ENCODE measurements around the gene CDK17.

Gene CDK17

DNA sequence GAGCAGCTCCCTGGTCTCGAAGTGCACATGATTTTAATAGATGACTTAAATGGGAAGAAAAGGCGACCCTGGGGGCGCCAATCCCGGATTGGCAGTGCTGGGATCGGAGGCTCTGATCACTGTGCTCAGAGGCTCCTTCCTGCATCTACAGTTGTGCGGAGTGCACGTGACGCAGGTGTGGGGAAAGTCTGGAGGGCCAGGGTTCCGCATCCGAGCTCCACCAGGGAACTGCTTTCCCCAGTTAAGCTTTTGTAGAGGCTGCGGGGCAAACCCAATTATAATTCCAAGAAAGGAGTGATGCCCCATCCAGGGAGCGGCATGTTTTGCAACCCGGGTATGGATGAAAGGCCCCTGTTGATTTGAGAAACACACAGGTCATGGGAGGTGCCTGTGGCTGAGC, 169.6 kb downstream of the CDK17 start:
- TF ChIP-seq, protein P1, sequence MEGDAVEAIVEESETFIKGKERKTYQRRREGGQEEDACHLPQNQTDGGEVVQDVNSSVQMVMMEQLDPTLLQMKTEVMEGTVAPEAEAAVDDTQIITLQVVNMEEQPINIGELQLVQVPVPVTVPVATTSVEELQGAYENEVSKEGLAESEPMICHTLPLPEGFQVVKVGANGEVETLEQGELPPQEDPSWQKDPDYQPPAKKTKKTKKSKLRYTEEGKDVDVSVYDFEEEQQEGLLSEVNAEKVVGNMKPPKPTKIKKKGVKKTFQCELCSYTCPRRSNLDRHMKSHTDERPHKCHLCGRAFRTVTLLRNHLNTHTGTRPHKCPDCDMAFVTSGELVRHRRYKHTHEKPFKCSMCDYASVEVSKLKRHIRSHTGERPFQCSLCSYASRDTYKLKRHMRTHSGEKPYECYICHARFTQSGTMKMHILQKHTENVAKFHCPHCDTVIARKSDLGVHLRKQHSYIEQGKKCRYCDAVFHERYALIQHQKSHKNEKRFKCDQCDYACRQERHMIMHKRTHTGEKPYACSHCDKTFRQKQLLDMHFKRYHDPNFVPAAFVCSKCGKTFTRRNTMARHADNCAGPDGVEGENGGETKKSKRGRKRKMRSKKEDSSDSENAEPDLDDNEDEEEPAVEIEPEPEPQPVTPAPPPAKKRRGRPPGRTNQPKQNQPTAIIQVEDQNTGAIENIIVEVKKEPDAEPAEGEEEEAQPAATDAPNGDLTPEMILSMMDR (IDR thresholded peaks at IDR 0.05; ENCODE audit: insufficient read depth, low read depth, low read length, missing control alignments) = no peak
- DNase-seq (ENCODE audit: low read depth) = no peak
- no peak overlapping the region for H3K4me3 ChIP-seq (ENCODE audit: low read depth, low read length)

DNA sequence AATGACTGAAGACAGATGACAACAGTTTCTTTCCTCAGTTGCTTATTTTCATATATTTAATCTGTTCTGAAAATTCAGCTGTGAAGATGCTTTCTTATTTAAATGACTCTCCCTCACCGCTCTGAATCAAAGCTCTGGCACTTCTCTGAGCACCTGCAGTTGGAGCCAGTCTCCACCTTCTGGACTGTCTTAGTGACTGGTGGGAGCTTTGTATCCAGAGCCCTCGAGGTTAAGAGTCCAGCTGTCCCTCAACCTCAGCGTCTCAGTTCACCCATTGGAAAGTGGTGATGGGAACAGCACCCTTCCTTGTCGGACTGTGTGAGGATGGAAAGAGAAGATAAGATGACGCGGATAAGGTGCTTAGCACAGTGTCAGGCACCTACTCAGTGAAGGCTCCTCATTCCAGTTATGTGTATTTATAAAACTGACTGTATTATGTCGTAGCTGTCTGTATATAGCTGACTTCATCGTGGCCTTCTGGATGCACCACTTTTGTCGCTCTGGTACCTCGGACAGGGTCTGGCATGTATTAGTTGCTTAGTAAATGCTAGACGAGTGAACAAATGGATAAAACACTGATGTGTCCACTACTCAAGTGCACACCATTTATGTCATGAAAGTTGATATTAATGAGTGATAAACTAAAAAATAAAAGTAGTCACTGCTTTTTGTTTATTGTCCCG, 171.5 kb downstream of the CDK17 start:
- no peak overlapping the region for H3K4me3 ChIP-seq (ENCODE audit: low read depth, low read length)
- TF ChIP-seq, protein P1 (IDR thresholded peaks at IDR 0.05; ENCODE audit: insufficient read depth, low read depth, low read length, missing control alignments) = no peak
- no peak for DNase-seq (ENCODE audit: low read depth)

All from GM12865 (cell line).